Measurements from ENCODE around the gene HERC4.

HERC4 gene

GRCh38 chr10:68086910-68087684 lies 12.0 kb upstream of the HERC4 start:
- ChIA-PET CTCF (no interaction called here), POLR2A (no interaction called here)
- DNase-seq (ENCODE audit: extremely low spot score) = no peak
- no peak for TF ChIP-seq FOXM1 (IDR thresholded peaks at IDR 0.05; ENCODE audit: borderline replicate concordance)
- TF ChIP-seq CTBP1 (IDR thresholded peaks at IDR 0.05; ENCODE audit: borderline replicate concordance) = no peak
- no peak for TF ChIP-seq LEF1 (IDR thresholded peaks at IDR 0.05; ENCODE audit: borderline replicate concordance)
- TF ChIP-seq SP1 (IDR thresholded peaks at IDR 0.05) = no peak
- TF ChIP-seq ZNF384 (IDR thresholded peaks at IDR 0.05) = no peak
- no peak for TF ChIP-seq BHLHE40 (IDR thresholded peaks at IDR 0.05; ENCODE audit: borderline replicate concordance)
- no peak for TF ChIP-seq L3MBTL2 (conservative IDR thresholded peaks at IDR 0.05)
- TF ChIP-seq NFRKB (IDR thresholded peaks at IDR 0.05) = no peak
- no peak for TF ChIP-seq TARDBP (IDR thresholded peaks at IDR 0.05)
- no peak for TF ChIP-seq FOXK2 (IDR thresholded peaks at IDR 0.05)
- no peak for TF ChIP-seq FOXA1 (IDR thresholded peaks at IDR 0.05)
- no peak for TF ChIP-seq ARNT (IDR thresholded peaks at IDR 0.05)
- no peak for TF ChIP-seq HDGF (IDR thresholded peaks at IDR 0.05; ENCODE audit: borderline replicate concordance)
- no peak for TF ChIP-seq ELF4 (IDR thresholded peaks at IDR 0.05)
- no peak for TF ChIP-seq PKNOX1 (IDR thresholded peaks at IDR 0.05)
- TF ChIP-seq SUZ12 (IDR thresholded peaks at IDR 0.05) = no peak

GRCh38 chr10:68086011-68086410 lies 10.9 kb upstream of the HERC4 start:
- ChIA-PET POLR2A (no interaction called here), CTCF (interaction anchor here (1.0 kb wide), 1 partner anchor 71 kb away, joined by 5 read pairs; no protein-coding TSS in a partner anchor)
- no peak for DNase-seq (ENCODE audit: extremely low spot score)
- no peak for TF ChIP-seq HDGF (IDR thresholded peaks at IDR 0.05; ENCODE audit: borderline replicate concordance)
- TF ChIP-seq TARDBP (IDR thresholded peaks at IDR 0.05) = no peak
- no peak for TF ChIP-seq SP1 (IDR thresholded peaks at IDR 0.05)
- no peak for TF ChIP-seq FOXM1 (IDR thresholded peaks at IDR 0.05; ENCODE audit: borderline replicate concordance)
- TF ChIP-seq LEF1 (IDR thresholded peaks at IDR 0.05; ENCODE audit: borderline replicate concordance) = no peak
- TF ChIP-seq ARNT (IDR thresholded peaks at IDR 0.05) = no peak
- TF ChIP-seq FOXK2 (IDR thresholded peaks at IDR 0.05) = no peak
- TF ChIP-seq PKNOX1 (IDR thresholded peaks at IDR 0.05) = no peak
- no peak for TF ChIP-seq CTBP1 (IDR thresholded peaks at IDR 0.05; ENCODE audit: borderline replicate concordance)
- TF ChIP-seq NFRKB (IDR thresholded peaks at IDR 0.05) = no peak
- TF ChIP-seq ELF4 (IDR thresholded peaks at IDR 0.05) = no peak
- TF ChIP-seq ZNF384 (IDR thresholded peaks at IDR 0.05) = no peak
- TF ChIP-seq FOXA1 (IDR thresholded peaks at IDR 0.05) = no peak
- TF ChIP-seq BHLHE40 (IDR thresholded peaks at IDR 0.05; ENCODE audit: borderline replicate concordance) = no peak
- TF ChIP-seq L3MBTL2 (conservative IDR thresholded peaks at IDR 0.05) = no peak
- TF ChIP-seq SUZ12 (IDR thresholded peaks at IDR 0.05) = no peak

GRCh38 chr10:68084469-68084868 lies 9.4 kb upstream of the HERC4 start:
- TF ChIP-seq L3MBTL2 (conservative IDR thresholded peaks at IDR 0.05) = no peak
- CTCF ChIA-PET = interaction anchor here (0.7 to 1.2 kb wide), 3 partner anchors 72 to 175 kb away, joined by 4 to 8 read pairs (median 5); no protein-coding TSS in a partner anchor
- POLR2A ChIA-PET = no interaction called here
- DNase-seq (ENCODE audit: extremely low spot score) = no peak

- TF ChIP-seq CTBP1 (IDR thresholded peaks at IDR 0.05; ENCODE audit: borderline replicate concordance) = no peak
- TF ChIP-seq ELF4 (IDR thresholded peaks at IDR 0.05) = no peak
- no peak for TF ChIP-seq FOXM1 (IDR thresholded peaks at IDR 0.05; ENCODE audit: borderline replicate concordance)
- no peak for TF ChIP-seq LEF1 (IDR thresholded peaks at IDR 0.05; ENCODE audit: borderline replicate concordance)
- no peak for TF ChIP-seq FOXA1 (IDR thresholded peaks at IDR 0.05)
- TF ChIP-seq NFRKB (IDR thresholded peaks at IDR 0.05) = no peak
- no peak for TF ChIP-seq L3MBTL2 (conservative IDR thresholded peaks at IDR 0.05)
- no peak for TF ChIP-seq ZNF384 (IDR thresholded peaks at IDR 0.05)
- no peak for TF ChIP-seq PKNOX1 (IDR thresholded peaks at IDR 0.05)
- no peak for TF ChIP-seq FOXK2 (IDR thresholded peaks at IDR 0.05)
- TF ChIP-seq TARDBP (IDR thresholded peaks at IDR 0.05) = no peak
- TF ChIP-seq BHLHE40 (IDR thresholded peaks at IDR 0.05; ENCODE audit: borderline replicate concordance) = no peak
- TF ChIP-seq HDGF (IDR thresholded peaks at IDR 0.05; ENCODE audit: borderline replicate concordance) = no peak
- TF ChIP-seq SP1 (IDR thresholded peaks at IDR 0.05) = no peak
- no peak for TF ChIP-seq SUZ12 (IDR thresholded peaks at IDR 0.05)
- TF ChIP-seq ARNT (IDR thresholded peaks at IDR 0.05) = no peak
- DNase-seq (ENCODE audit: extremely low spot score) = no peak
- CTCF ChIA-PET = interaction anchor here (0.7 to 1.5 kb wide), 4 partner anchors 70 to 175 kb away, joined by 4 to 8 read pairs (median 4); no protein-coding TSS in a partner anchor
- POLR2A ChIA-PET = no interaction called here
Observed at GRCh38 chr10:68083953-68084352, 8.9 kb upstream of the HERC4 start.

GRCh38 chr10:68082872-68083271 lies 7.8 kb upstream of the HERC4 start:
- CTCF ChIA-PET = interaction anchor here (0.6 to 1.5 kb wide), 7 partner anchors 71 to 265 kb away, joined by 3 to 7 read pairs (median 3); no protein-coding TSS in a partner anchor

More at GRCh38 chr10:68082872-68083271, 7.8 kb upstream of the HERC4 start:
- no peak for DNase-seq (ENCODE audit: extremely low spot score)
- TF ChIP-seq ZNF384 (IDR thresholded peaks at IDR 0.05) (no peak), ELF4 (IDR thresholded peaks at IDR 0.05) (no peak), PKNOX1 (IDR thresholded peaks at IDR 0.05) (no peak), TARDBP (IDR thresholded peaks at IDR 0.05) (no peak), ARNT (IDR thresholded peaks at IDR 0.05) (no peak), CTBP1 (IDR thresholded peaks at IDR 0.05; ENCODE audit: borderline replicate concordance) (no peak), L3MBTL2 (conservative IDR thresholded peaks at IDR 0.05) (no peak), FOXK2 (IDR thresholded peaks at IDR 0.05) (no peak), SP1 (IDR thresholded peaks at IDR 0.05) (no peak), FOXM1 (IDR thresholded peaks at IDR 0.05; ENCODE audit: borderline replicate concordance) (no peak), FOXA1 (IDR thresholded peaks at IDR 0.05) (no peak), NFRKB (IDR thresholded peaks at IDR 0.05) (no peak)
- POLR2A ChIA-PET = no interaction called here

Data from HEK293T (cell line).